ENCODE data around the gene NOMO2. TPM values are rescaled to one million over a fixed set of nuclear protein-coding genes. Genes with fewer than 3 reads are reported as not detected.
"Not testable (repeated sequence)": the region's sequence is repeated elsewhere in the genome, so short reads cannot be mapped to it uniquely, and the experiment has no call there.

NOMO2 gene
- total and polyA plus RNA-seq, 10 donors, result 28.0 to 84.1 (median 53.7) TPM

GRCh38 chr16:18592982-18593381 is 31.1 kb upstream of the NOMO2 start:
- intact Hi-C loops (cut with DNase I; ENCODE audit: low total_unique reads); H3K27me3 ChIP-seq (replicated peaks in 1 of 7); H3K36me3 ChIP-seq; H3K9me3 ChIP-seq; H3K4me1 ChIP-seq; H3K27ac ChIP-seq; H3K4me3 ChIP-seq; DNase-seq: not testable (repeated sequence)
- 66 to 84% (median 79%) methylated on average over 5 of the region's 5 CpGs for WGBS, 5 donors

GRCh38 chr16:18591908-18592307 is 30.0 kb upstream of the NOMO2 start:
- H3K27ac ChIP-seq; H3K4me1 ChIP-seq; intact Hi-C loops (cut with DNase I; ENCODE audit: low total_unique reads); H3K27me3 ChIP-seq (replicated peaks in 1 of 7); H3K36me3 ChIP-seq; H3K4me3 ChIP-seq; H3K9me3 ChIP-seq; DNase-seq: not testable (repeated sequence)
- WGBS, 5 donors, result 56 to 80% (median 75%) methylated on average over 3 to 4 of the region's 4 CpGs

GRCh38 chr16:18591441-18591840 is 29.5 kb upstream of the NOMO2 start:
- intact Hi-C loops (cut with DNase I; ENCODE audit: low total_unique reads); H3K36me3 ChIP-seq; H3K4me1 ChIP-seq; H3K27me3 ChIP-seq (replicated peaks in 1 of 7); H3K4me3 ChIP-seq; DNase-seq; H3K9me3 ChIP-seq; H3K27ac ChIP-seq: not testable (repeated sequence)

- H3K4me1 ChIP-seq; intact Hi-C loops (cut with DNase I; ENCODE audit: low total_unique reads); H3K27me3 ChIP-seq (replicated peaks in 1 of 7); H3K9me3 ChIP-seq; DNase-seq; H3K36me3 ChIP-seq; H3K27ac ChIP-seq; H3K4me3 ChIP-seq: not testable (repeated sequence)
- 75 to 85% (median 83%) methylated on average over 7 to 10 of the region's 10 CpGs for WGBS, 5 donors
Observed at GRCh38 chr16:18589806-18590205, 27.9 kb upstream of the NOMO2 start.

GRCh38 chr16:18586560-18587540 is 25.0 kb upstream of the NOMO2 start:
- H3K4me1 ChIP-seq; intact Hi-C loops (cut with DNase I; ENCODE audit: low total_unique reads); H3K4me3 ChIP-seq; H3K9me3 ChIP-seq; H3K36me3 ChIP-seq; H3K27ac ChIP-seq; H3K27me3 ChIP-seq (replicated peaks in 1 of 7); DNase-seq: not testable (repeated sequence)
- 42 to 100% (median 76%) methylated on average over 1 to 5 of the region's 5 CpGs for WGBS, 5 donors

GRCh38 chr16:18585789-18586188 is 23.9 kb upstream of the NOMO2 start:
- DNase-seq; H3K4me3 ChIP-seq; H3K36me3 ChIP-seq; H3K27ac ChIP-seq; H3K27me3 ChIP-seq (replicated peaks in 1 of 7); H3K9me3 ChIP-seq; intact Hi-C loops (cut with DNase I; ENCODE audit: low total_unique reads); H3K4me1 ChIP-seq: not testable (repeated sequence)
- WGBS, 5 donors, result 90 to 96% (median 92%) methylated on average over 4 to 10 of the region's 10 CpGs

GRCh38 chr16:18582902-18583301 is 21.0 kb upstream of the NOMO2 start:
- no peaks in the 10 kb centered on the region for H3K27me3 ChIP-seq (replicated peaks in 1 of 7)
- H3K9me3 ChIP-seq, result no peaks in the 10 kb centered on the region
- H3K4me1 ChIP-seq, result no peaks in the 10 kb centered on the region
- 63 to 100% (median 93%) methylated on average over 1 of the region's 1 CpG for WGBS, 5 donors
- H3K27ac ChIP-seq, result no peak overlapping the region
- no peak for TF ChIP-seq POLR2AphosphoS5 (IDR thresholded peaks at IDR 0.05)
- no peak overlapping the region for H3K4me3 ChIP-seq
- intact Hi-C loops (cut with DNase I; ENCODE audit: low total_unique reads), result no loop called here
- H3K36me3 ChIP-seq, result no peaks in the 10 kb centered on the region
- DNase-seq, result no peak

- intact Hi-C loops (cut with DNase I; ENCODE audit: low total_unique reads); H3K27ac ChIP-seq; H3K4me3 ChIP-seq; H3K9me3 ChIP-seq; H3K27me3 ChIP-seq (replicated peaks in 1 of 7); H3K4me1 ChIP-seq; DNase-seq; H3K36me3 ChIP-seq: not testable (repeated sequence)
- 74 to 91% (median 81%) methylated on average over 3 of the region's 5 CpGs for WGBS, 5 donors
Observed at GRCh38 chr16:18580396-18580795, 18.5 kb upstream of the NOMO2 start.

- H3K36me3 ChIP-seq; H3K4me3 ChIP-seq; H3K9me3 ChIP-seq; DNase-seq; H3K27me3 ChIP-seq (replicated peaks in 1 of 7); H3K4me1 ChIP-seq; intact Hi-C loops (cut with DNase I; ENCODE audit: low total_unique reads); H3K27ac ChIP-seq: not testable (repeated sequence)
- WGBS, 5 donors, result 91 to 95% (median 92%) methylated on average over 2 of the region's 2 CpGs
Observed at GRCh38 chr16:18579261-18579660, 17.4 kb upstream of the NOMO2 start.

- DNase-seq; H3K27ac ChIP-seq; H3K36me3 ChIP-seq; H3K4me1 ChIP-seq; intact Hi-C loops (cut with DNase I; ENCODE audit: low total_unique reads); H3K27me3 ChIP-seq (replicated peaks in 1 of 7); H3K4me3 ChIP-seq; H3K9me3 ChIP-seq: not testable (repeated sequence)
- WGBS, 5 donors, result 88 to 97% (median 93%) methylated on average over 1 of the region's 1 CpG
Observed at GRCh38 chr16:18577942-18578341, 16.0 kb upstream of the NOMO2 start.

- H3K27ac ChIP-seq; DNase-seq; intact Hi-C loops (cut with DNase I; ENCODE audit: low total_unique reads); H3K4me1 ChIP-seq; H3K36me3 ChIP-seq; H3K27me3 ChIP-seq (replicated peaks in 1 of 7); H3K4me3 ChIP-seq; H3K9me3 ChIP-seq: not testable (repeated sequence)
- 29 to 92% (median 79%) methylated on average over 1 to 2 of the region's 2 CpGs for WGBS, 5 donors
Observed at GRCh38 chr16:18575945-18576344, 14.0 kb upstream of the NOMO2 start.
